Hepatic stellate cell (primary cell): ENCODE results near the gene TTYH3.
"Not testable (repeated sequence)": the region's sequence is repeated elsewhere in the genome, so short reads cannot be mapped to it uniquely, and the experiment has no call there.

Experiments used
- DNase-seq: peaks from one replicate; pipeline ENCODE4 v3.0.0; 2011; ENCODE audit warnings: low spot score

TTYH3 gene

GRCh38 chr7:2631946-2632732 lies at the start of gene TTYH3:
Gene TTYH3, plus strand, starts transcription at chr7:2631986. Its CDS starts 170 bp downstream, at chr7:2632156.
- no peak for DNase-seq

GRCh38 chr7:2582006-2582735 lies 49.6 kb upstream of the TTYH3 start:
- no peak for DNase-seq

GRCh38 chr7:2583798-2584580 lies 47.8 kb upstream of the TTYH3 start:
- DNase-seq = no peak

- DNase-seq = no peak
Observed at GRCh38 chr7:2585446-2585845, 46.3 kb upstream of the TTYH3 start.

- no peak for DNase-seq
Observed at GRCh38 chr7:2586326-2587020, 45.3 kb upstream of the TTYH3 start.

GRCh38 chr7:2587134-2587533 lies 44.7 kb upstream of the TTYH3 start:
- no peak for DNase-seq

- DNase-seq = no peak
Observed at GRCh38 chr7:2587778-2588177, 44.0 kb upstream of the TTYH3 start.

GRCh38 chr7:2589341-2589740 lies 42.4 kb upstream of the TTYH3 start:
- no peak for DNase-seq

GRCh38 chr7:2589941-2590340 lies 41.8 kb upstream of the TTYH3 start:
- DNase-seq = not testable (repeated sequence)

- DNase-seq = no peak
Observed at GRCh38 chr7:2592375-2592865, 39.4 kb upstream of the TTYH3 start.

- no peak for DNase-seq
Observed at GRCh38 chr7:2593036-2593727, 38.6 kb upstream of the TTYH3 start.

- no peak for DNase-seq
Observed at GRCh38 chr7:2594599-2594998, 37.2 kb upstream of the TTYH3 start.

GRCh38 chr7:2595258-2595860 lies 36.4 kb upstream of the TTYH3 start:
- no peak for DNase-seq

GRCh38 chr7:2596464-2597272 lies 35.1 kb upstream of the TTYH3 start:
- DNase-seq = no peak

- no peak for DNase-seq
Observed at GRCh38 chr7:2597273-2597640, 34.5 kb upstream of the TTYH3 start.

GRCh38 chr7:2598154-2598823 lies 33.5 kb upstream of the TTYH3 start:
- DNase-seq = no peak

- no peak for DNase-seq
Observed at GRCh38 chr7:2601065-2601464, 30.7 kb upstream of the TTYH3 start.

- DNase-seq = no peak
Observed at GRCh38 chr7:2601907-2602306, 29.9 kb upstream of the TTYH3 start.

GRCh38 chr7:2602406-2603043 lies 29.3 kb upstream of the TTYH3 start:
- DNase-seq = no peak
